ENCODE results near the gene CD99. TPM values are rescaled to one million over a fixed set of nuclear protein-coding genes. Genes with fewer than 3 reads are reported as not detected.

CD99 gene
- total and polyA plus RNA-seq, 2 donors (not counting 3 experiments of a cell fraction or from before 2014, with no cell fraction given), result 364 to 654 TPM

DNA sequence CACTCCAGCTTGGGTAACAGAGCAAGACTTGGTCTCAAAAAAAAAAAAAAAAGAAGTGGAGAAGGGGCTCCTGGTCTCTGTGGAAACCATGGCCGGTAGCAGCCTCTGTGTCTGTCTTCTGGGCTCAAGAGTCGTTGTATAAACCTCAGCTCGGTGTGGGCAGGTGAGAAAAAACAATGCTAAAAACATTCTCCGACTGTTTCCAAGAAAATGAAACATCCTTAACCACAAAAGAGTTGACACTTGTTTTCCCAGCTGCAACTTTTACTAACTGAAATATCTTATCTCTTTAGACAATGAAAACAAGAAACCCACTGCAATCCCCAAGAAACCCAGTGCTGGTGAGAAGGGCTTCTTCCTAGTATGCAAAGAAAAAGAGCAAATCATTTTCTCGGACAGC lies 26.2 kb downstream of the CD99 start:
- H3K9ac ChIP-seq (replicated peaks; ENCODE audit: extremely low read depth, insufficient read depth, low read length), result no peak overlapping the region
- intact Hi-C loops (cut with micrococcal nuclease), result no loop called here
- H3K9me1 ChIP-seq (replicated peaks; ENCODE audit: control insufficient read depth, extremely low read depth, insufficient read depth, low read length), result no peaks in the 10 kb centered on the region
- no peaks in the 10 kb centered on the region for H3K4me1 ChIP-seq (ENCODE audit: control insufficient read depth, extremely low read depth, insufficient read depth, low read length)
- FAIRE-seq (no peak), DNase-seq (ENCODE audit: low read depth, low spot score) (no peak)
- H3K36me3 ChIP-seq (ENCODE audit: control insufficient read depth in 2 of 2, extremely low read depth in 1 of 2, insufficient read depth in 2 of 2, low read length in 2 of 2), result peaks cover 21 to 25% of the 10 kb centered on the region in 2 experiments
- no TSS peak for BruUV-seq (replicated peaks)
- ChIA-PET CTCF (no interaction called here), POLR2A (no interaction called here)
- H3K4me2 ChIP-seq (ENCODE audit: insufficient read depth, low read length), result no peak overlapping the region
- H3K79me2 ChIP-seq (ENCODE audit: control insufficient read depth, insufficient read depth, low read length), result peaks cover 30% of the 10 kb centered on the region
- no peaks in the 10 kb centered on the region for H3K27me3 ChIP-seq (ENCODE audit: control insufficient read depth in 2 of 2, insufficient read depth in 2 of 2, low read length in 2 of 2)
- no peak overlapping the region for H3K27ac ChIP-seq (ENCODE audit: insufficient read depth, low read depth, low read length)
- no peaks in the 10 kb centered on the region for H3K9me3 ChIP-seq (replicated peaks; ENCODE audit: control insufficient read depth, insufficient read depth, low read length)
- H2AFZ ChIP-seq (ENCODE audit: low read depth, low read length), result no peak overlapping the region
- TF ChIP-seq, protein P1, sequence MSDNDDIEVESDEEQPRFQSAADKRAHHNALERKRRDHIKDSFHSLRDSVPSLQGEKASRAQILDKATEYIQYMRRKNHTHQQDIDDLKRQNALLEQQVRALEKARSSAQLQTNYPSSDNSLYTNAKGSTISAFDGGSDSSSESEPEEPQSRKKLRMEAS (IDR thresholded peaks at IDR 0.05; ENCODE audit: insufficient read depth, insufficient read length), result no peak
- TF ChIP-seq EZH2 (IDR thresholded peaks at IDR 0.05; ENCODE audit: borderline replicate concordance, low read depth, low read length, severe bottlenecking), result no peak
- TF ChIP-seq GATA2 (IDR thresholded peaks at IDR 0.05; ENCODE audit: insufficient read depth, insufficient read length, low read depth, low read length), result no peak
- TF ChIP-seq MYC (IDR thresholded peaks at IDR 0.05; ENCODE audit: low read depth, low read length), result no peak
- no peak for TF ChIP-seq FOS (IDR thresholded peaks at IDR 0.05; ENCODE audit: borderline replicate concordance, insufficient read depth, low read length)
- TF ChIP-seq POLR2AphosphoS5 (IDR thresholded peaks at IDR 0.05; ENCODE audit: insufficient read depth, low read depth, low read length), result no peak
- no peak for TF ChIP-seq JUN (IDR thresholded peaks at IDR 0.05; ENCODE audit: borderline replicate concordance, insufficient read depth, insufficient read length, low read depth)
- TF ChIP-seq POLR2A (IDR thresholded peaks at IDR 0.05; ENCODE audit: low read depth, low read length), result no peak
- TF ChIP-seq, protein P2, sequence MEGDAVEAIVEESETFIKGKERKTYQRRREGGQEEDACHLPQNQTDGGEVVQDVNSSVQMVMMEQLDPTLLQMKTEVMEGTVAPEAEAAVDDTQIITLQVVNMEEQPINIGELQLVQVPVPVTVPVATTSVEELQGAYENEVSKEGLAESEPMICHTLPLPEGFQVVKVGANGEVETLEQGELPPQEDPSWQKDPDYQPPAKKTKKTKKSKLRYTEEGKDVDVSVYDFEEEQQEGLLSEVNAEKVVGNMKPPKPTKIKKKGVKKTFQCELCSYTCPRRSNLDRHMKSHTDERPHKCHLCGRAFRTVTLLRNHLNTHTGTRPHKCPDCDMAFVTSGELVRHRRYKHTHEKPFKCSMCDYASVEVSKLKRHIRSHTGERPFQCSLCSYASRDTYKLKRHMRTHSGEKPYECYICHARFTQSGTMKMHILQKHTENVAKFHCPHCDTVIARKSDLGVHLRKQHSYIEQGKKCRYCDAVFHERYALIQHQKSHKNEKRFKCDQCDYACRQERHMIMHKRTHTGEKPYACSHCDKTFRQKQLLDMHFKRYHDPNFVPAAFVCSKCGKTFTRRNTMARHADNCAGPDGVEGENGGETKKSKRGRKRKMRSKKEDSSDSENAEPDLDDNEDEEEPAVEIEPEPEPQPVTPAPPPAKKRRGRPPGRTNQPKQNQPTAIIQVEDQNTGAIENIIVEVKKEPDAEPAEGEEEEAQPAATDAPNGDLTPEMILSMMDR (IDR thresholded peaks at IDR 0.05; ENCODE audit: extremely low read depth in 1 of 2, insufficient read depth in 1 of 2, low read depth in 1 of 2, low read length in 2 of 2), result no peak
- dilution Hi-C loops (cut with MboI; ENCODE audit: extremely low pct_ligation_motif_present, low sequenced_read_pairs), result no loop called here
- H4K20me1 ChIP-seq (replicated peaks; ENCODE audit: control insufficient read depth, extremely low read depth, insufficient read depth, low read length), result no peaks in the 10 kb centered on the region
- H3K4me3 ChIP-seq (replicated peaks in 1 of 3; ENCODE audit: insufficient read depth in 1 of 3, low read depth in 1 of 3, low read length in 3 of 3), result no peak overlapping the region

Data from endothelial cell of umbilical vein (primary cell).